NCI-H1105 treated with DMSO at 0.1 percent for 48 hours (cell line): ENCODE data around the gene TWSG1.

Experiments used
- DNase-seq: peaks from one replicate; lab custom pipeline; 2025; lab: John Stamatoyannopoulos, UW

TWSG1 gene

DNA sequence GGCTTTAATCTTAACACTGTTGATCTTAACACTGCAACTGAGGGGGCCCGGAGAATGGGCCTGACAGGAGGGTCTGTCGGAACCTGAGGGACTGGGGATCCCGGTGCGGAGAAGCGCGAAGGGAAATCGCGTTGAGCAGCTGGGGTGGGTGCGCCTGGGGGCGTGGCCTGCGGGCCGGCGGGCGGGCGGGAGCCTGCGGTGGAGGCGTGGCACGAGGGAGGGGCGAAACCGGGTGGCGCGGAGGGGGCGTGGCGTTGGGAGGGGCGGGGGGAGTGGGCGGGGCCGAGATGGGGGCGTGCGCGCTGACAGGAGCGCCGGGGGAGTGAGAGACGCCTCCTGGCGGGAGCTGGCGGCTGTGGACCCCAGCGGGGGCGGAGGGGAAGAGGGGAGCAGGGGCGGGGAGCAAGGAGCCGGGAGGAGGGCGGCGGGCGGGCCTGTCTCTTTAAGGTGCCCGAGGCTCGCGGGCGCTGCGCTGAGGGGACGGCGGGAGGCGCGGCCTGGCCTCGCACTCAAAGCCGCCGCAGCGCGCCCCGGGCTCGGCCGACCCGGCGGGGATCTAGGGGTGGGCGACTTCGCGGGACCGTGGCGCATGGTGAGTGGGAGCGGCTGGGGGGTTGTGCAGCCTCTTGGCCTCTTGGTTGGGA, at the start of gene TWSG1:
Gene TWSG1, plus strand, starts transcription at position 445 of the 644 bp plus-strand sequence. CDS start 2,457 bp downstream, outside the sequence.
- DNase-seq: peak; percentile 52

GRCh38 chr18:9285604-9286003, 49.0 kb upstream of the TWSG1 start:
- DNase-seq: no peak

DNA sequence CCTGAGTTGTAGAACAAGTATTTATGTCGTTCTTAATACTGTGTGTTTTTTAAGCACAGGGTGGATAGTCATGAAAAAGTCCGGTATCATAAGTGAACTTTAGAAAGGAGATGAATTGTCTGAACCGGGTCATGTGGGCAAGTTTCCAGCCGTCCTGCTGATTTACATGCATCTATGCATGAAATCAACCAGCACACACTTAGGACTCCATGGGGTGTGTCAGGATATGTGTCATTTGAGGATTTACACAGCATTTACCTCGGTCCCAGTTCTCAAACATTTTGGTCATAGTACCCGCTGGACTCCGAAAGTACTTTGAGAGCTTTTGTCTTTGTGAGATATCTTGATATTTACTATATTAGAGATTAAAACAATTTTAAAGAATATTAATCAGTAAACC, 47.5 kb upstream of the TWSG1 start:
- no peak for DNase-seq

DNA sequence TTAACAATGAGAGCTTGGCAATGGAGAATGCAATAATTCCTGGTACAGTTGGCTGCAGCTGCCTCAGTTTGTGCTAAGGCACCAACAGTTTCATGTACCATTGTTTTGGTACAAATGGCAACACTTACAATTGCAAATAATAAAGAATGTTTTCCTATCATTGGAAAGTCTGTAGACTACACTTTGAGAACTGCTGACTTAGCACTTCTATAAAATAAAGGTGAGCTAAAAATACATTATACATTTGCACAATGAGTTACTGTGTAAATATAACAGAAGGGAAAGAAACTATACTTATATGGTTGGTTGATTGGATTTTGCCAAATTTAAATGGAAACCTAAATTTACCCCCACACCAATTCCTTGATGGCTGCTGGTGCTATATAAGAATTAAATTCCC, 44.9 kb upstream of the TWSG1 start:
- DNase-seq: no peak

DNA sequence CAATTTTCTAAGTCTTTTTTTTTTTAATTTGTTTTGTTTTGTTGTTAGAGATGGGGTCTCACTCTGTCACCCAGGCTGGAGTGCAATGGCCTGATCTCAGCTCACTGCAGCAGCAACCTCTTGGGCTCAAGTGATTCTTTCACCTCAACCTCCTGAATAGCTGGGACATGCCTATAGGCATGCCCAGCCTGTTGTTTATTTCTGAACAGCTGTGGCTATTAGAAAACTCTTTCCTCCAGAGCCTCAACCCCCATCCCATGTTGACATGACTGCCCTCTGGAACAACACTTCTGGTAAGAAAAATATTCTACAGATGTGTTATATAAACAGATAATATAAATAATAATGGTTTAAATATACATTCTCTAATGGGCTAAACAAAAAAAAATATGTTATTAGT, 44.4 kb upstream of the TWSG1 start:
- DNase-seq: no peak

DNA sequence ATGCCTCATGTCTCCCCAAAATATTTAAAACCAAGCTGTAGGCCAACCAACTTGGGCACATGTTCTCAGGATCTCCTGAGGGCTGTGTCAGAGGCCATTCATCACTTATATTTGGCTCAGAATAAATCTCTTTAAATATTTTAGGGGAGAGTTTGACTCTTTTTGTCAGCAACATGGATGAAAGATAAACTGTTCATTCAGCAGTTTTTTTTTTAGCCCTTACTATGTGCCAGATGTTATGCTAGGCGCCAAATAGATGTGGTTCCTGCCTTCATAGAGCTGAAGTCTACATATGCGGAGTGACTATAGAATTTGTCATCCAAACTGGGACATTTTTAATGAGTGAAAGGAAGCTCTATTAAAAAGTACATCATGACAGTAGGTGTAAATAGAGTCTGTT, 42.5 kb upstream of the TWSG1 start:
- no peak for DNase-seq

- DNase-seq: no peak
Measured at GRCh38 chr18:9293948-9294347, 40.6 kb upstream of the TWSG1 start.

GRCh38 chr18:9296233-9297006, 38.2 kb upstream of the TWSG1 start:
- peak; percentile 7 for DNase-seq

- DNase-seq: no peak
Measured at GRCh38 chr18:9297007-9297393, 37.6 kb upstream of the TWSG1 start.

DNA sequence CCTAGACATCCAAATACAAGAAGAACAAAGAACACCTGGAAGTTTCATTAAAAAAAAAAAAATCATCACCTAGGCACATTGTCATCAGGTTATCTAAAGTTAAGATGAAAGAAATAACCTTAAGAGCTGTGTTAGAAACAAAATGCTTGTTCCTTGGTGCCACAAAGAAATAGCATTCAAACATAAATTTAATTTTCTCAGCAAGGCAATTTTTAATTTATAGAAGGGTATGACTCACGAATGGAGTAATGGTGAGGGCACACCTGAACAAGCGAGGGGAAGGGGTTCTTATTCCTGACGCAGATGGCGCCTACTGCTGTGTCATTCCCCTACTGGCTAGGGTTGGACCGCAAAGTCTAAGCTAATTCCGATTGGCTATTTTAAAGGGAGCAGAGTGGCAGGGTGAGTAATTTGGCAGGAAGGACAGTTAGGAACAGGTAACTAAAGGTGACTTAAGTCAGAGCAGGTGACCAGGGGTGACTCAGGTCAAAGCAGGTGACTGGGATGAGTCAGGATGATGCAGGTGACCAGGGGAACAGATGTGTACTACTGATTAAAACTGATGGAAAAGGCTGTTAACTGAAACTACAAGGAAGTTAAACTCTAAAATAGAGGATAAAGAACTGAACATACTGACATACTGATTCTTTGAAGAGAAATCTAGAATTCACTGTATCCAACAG, 30.0 kb upstream of the TWSG1 start:
- DNase-seq: no peak

GRCh38 chr18:9319333-9319732, 15.2 kb upstream of the TWSG1 start:
- no peak for DNase-seq

GRCh38 chr18:9321017-9321452, 13.5 kb upstream of the TWSG1 start:
- no peak for DNase-seq

DNA sequence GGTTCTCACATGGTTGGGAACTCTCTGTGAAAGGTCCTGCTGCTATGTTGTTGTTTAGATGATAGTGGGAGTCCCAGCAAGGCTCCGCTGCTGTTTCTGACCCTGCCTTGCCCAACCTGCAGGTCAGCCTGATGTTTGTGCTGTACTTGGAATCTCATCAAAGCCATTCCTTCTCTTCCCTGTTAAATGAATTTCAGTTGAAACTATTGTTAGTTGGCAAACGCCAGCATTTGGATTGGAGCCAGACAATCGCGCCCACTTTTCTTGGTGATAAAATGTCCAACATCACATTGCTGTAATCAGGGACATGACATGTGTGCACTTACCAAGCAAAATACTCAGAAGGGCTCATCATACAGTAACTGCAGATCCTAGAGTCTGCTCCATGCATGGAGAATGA, 12.8 kb upstream of the TWSG1 start:
- no peak for DNase-seq

DNA sequence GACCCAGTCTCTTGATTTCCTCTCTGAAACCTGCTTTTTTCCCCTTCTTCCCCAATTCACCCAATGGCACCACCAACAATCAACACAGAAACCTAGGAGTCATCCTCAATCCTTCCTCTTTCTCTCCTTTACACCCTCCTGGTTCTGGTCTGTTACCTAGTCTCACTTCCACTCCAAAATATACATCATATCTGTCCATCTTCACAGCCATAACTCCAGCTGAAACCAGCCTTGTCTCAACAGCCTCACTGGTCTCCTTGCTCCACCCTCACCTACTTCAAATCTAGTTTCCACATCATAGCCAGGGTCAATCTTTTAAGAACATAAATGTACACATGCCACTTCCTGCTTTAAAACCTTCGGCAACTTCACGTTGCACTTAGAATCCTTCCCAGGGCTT, 11.8 kb upstream of the TWSG1 start:
- no peak for DNase-seq

- no peak for DNase-seq
Measured at GRCh38 chr18:9323750-9324445, 10.7 kb upstream of the TWSG1 start.

DNA sequence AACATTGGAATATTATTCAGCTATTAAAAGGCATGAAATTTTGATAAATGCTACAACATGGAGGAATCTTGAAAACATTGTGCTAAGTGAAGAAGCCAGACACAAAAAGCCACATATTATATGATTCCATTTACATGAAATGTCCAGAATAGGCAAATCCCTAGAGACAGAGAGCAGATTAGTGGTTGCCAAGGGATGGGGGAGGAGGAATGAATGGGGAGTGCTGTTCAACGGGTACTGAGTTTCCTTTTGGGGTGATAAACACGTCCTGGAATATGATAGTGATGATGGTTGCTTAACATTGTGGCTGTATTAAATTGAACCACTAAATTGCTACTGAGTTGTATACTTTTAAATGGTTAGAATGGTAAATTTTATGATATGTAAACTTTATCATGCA, 8.9 kb upstream of the TWSG1 start:
- no peak for DNase-seq

DNA sequence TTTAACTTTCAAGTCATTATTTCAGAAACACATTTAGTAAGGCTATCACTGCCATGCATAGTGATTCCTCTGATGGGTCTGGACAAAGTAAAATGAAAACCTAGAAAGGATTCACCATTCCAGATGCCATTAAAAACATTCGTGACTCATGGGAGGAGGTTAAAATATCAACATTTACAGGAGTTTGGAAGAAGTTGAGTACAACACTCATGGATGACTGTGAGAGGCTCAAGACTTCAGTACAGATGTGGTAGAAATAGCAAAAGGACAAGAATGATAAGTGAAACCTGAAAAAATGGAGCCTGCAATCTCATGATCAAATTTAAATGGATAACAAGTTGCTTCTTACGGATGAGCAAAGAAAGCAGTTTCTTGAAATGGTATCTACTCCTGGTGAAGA, 5.8 kb upstream of the TWSG1 start:
- DNase-seq: no peak

DNA sequence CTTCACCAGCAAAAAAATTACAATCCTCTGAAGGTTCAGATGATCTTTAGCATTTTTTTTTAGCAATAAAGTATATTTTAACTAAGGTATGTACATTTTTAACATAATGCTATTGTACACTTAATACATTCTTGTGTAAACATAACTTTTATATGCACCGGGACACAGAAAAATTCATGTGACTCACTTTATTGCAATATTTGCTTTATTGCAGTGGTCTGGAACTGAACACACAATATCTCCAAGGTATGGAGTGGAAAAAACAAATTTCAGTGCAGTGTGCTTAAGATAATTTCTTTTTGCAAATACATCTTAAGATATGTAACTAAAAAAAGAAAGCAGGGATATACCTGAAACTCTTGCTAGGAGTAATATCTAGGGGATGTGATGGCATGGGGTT, 5.1 kb upstream of the TWSG1 start:
- no peak for DNase-seq

DNA sequence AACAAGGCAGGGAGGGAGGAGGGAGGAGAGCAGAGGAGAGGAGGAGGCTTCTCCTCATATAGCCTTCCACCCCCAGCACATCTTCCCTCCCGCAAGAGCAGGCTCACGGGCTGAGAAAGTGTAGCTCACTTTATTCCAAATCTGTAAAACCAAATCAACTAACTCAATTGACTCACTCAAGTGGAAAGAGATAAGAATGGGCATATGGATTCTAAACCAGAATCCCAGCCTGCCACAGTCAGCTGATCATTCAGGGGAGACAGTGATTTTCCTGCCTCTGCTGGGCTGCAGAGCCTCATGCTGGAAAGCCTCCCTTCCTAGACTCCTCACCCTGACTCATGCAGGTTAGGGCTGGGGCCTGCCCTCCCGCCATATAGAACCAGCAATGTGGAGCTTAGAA, 4.2 kb upstream of the TWSG1 start:
- no peak for DNase-seq

- no peak for DNase-seq
Measured at GRCh38 chr18:9333441-9334328, 888 bp upstream of the TWSG1 start.

GRCh38 chr18:9334973-9335696, 562 bp downstream of the TWSG1 start:
- no peak for DNase-seq
